Prostate gland (tissue), 2 donors: ENCODE results near the gene GID8.

Experiments
- POLR2A ChIP-seq: fragments of 450-650 bp; IDR thresholded peaks from one replicate; pipeline ENCODE4 v1.6.1; 2016; ENCODE audit warnings: antibody characterized with exemption, mild to moderate bottlenecking
- POLR2AphosphoS5 ChIP-seq: sonication (generic); formaldehyde crosslinking; IDR thresholded peaks from one replicate; pipeline ENCODE4 v1.6.1; 2017; ENCODE audit warnings: antibody characterized with exemption
- TF ChIP-seq, protein P1 (sequence below), 4 experiments: fragments of 200-600 bp in 2 of 4; fragments of 450-650 bp in 2 of 4; sonication (generic) in 2 of 4; IDR thresholded peaks; 1 replicate in 3 of 4; 2 replicates in 1 of 4; pipeline ENCODE4 v1.5.1; 2016 to 2019; ENCODE audit warnings: antibody characterized with exemption in 4 of 4, mild to moderate bottlenecking in 2 of 4, moderate library complexity in 2 of 4

DNA sequence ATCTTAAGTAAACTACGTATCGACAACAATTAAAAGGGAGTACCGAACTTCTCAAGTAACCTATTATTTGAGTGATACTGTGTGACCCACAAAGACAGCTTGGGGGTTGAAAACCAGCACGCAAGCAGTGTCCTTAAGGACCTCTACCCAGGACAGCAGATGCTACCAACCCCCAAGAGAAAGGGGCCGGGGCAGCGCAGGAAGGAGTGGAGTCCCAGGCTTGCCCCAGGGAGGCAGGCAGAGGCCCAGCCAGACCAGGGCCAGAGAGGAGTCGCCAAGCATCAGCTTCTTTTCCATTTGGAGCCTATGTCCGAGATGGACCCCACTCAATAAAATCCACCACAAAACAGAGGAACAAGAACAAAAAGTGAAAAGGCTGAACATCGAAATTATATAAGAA is 23.5 kb upstream of the GID8 start:
- TF ChIP-seq POLR2AphosphoS5: no peak
- TF ChIP-seq, protein P1, sequence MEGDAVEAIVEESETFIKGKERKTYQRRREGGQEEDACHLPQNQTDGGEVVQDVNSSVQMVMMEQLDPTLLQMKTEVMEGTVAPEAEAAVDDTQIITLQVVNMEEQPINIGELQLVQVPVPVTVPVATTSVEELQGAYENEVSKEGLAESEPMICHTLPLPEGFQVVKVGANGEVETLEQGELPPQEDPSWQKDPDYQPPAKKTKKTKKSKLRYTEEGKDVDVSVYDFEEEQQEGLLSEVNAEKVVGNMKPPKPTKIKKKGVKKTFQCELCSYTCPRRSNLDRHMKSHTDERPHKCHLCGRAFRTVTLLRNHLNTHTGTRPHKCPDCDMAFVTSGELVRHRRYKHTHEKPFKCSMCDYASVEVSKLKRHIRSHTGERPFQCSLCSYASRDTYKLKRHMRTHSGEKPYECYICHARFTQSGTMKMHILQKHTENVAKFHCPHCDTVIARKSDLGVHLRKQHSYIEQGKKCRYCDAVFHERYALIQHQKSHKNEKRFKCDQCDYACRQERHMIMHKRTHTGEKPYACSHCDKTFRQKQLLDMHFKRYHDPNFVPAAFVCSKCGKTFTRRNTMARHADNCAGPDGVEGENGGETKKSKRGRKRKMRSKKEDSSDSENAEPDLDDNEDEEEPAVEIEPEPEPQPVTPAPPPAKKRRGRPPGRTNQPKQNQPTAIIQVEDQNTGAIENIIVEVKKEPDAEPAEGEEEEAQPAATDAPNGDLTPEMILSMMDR (IDR thresholded peaks at IDR 0.05): no peak
- no peak for TF ChIP-seq POLR2A
